ENCODE results near the gene PRDM16.

Gene PRDM16

DNA sequence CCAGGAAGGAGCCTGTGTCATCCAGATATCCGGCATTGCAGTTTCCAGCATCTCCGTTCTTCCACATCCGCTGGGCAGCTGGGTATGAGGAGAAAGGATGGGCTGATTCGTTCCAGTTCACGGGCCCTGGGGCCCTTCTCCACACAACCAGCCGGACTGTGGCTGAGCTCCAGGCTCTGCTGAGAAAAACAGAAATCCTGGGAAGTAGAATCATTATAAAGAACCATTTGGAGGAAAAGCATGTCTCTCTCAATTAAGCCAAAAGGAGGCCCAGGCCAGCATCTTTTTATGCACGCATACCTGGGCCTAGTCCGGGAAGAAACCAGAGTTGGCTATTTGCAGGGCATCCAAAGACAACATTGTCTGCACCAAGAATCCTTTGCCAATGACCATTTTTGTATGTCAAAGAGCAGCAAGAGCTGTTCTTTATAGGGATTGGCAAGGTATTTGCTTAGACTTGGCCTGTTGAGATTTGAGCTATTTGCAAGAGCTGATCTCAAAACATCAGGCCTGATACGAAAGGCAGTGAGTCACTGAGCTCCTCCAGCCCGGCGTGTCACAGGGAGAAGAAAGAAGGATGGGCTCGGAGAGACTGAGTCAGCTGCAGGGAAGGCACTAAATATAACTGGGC lies 300.6 kb downstream of the PRDM16 start:
- H3K27me3 ChIP-seq (ENCODE audit: control insufficient read depth, insufficient read depth, low read length), result peaks cover 22% of the 10 kb centered on the region
- no peaks in the 10 kb centered on the region for H3K36me3 ChIP-seq (ENCODE audit: insufficient read depth, low read length)
- peak overlapping the region; percentile 20 for H3K9ac ChIP-seq (ENCODE audit: low read depth, low read length)
- peak overlapping the region; percentile 65 for H3K4me2 ChIP-seq (ENCODE audit: low read length)
- H3K9me3 ChIP-seq (replicated peaks; ENCODE audit: low read length), result no peaks in the 10 kb centered on the region
- H3K4me3 ChIP-seq (ENCODE audit: low read length), result no peak overlapping the region
- H3K4me1 ChIP-seq (ENCODE audit: control insufficient read depth, insufficient read depth, low read length), result peaks cover 45% of the 10 kb centered on the region

DNA sequence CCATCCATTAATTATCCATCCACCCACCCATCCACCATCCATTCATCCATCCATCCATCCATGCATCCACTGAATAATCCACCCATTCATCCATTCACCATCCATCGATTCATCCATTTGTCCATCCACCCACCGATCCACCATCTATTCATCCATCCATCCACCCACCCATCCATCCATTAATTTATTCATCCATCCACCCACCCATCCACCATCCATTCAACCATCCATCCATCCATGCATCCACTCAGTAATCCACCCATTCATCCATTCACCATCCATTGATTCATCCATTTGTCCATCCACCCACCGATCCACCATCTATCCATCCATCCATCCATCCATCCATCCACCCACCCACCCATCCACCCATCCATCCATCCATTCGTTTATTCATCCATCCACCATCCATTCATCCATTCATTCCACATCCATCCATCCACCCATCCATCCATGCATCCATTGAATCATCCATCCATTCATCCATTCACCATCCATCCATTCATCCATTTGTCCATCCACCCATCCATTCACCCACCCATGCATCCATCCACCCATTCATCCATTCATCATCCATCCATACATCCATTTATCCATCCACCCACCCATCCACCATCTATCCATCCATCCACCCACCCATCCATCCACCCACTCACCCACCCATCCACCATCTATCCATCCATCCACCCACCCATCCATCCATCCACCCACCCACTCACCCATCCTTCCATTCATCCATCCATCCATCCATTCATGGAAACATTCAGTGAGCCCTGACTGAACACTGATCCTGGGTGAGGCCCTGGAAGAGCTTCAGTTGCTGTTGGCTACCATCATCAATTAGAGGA lies 302.1 kb downstream of the PRDM16 start:
- peaks cover 41% of the 10 kb centered on the region for H3K4me1 ChIP-seq (ENCODE audit: control insufficient read depth, insufficient read depth, low read length)
- no peak overlapping the region for H3K9ac ChIP-seq (ENCODE audit: low read depth, low read length)
- no peaks in the 10 kb centered on the region for H3K9me3 ChIP-seq (replicated peaks; ENCODE audit: low read length)
- no peak overlapping the region for H3K4me3 ChIP-seq (ENCODE audit: low read length)
- peaks cover 18% of the 10 kb centered on the region for H3K27me3 ChIP-seq (ENCODE audit: control insufficient read depth, insufficient read depth, low read length)
- H3K36me3 ChIP-seq (ENCODE audit: insufficient read depth, low read length), result no peaks in the 10 kb centered on the region
- H3K4me2 ChIP-seq (ENCODE audit: low read length), result no peak overlapping the region

DNA sequence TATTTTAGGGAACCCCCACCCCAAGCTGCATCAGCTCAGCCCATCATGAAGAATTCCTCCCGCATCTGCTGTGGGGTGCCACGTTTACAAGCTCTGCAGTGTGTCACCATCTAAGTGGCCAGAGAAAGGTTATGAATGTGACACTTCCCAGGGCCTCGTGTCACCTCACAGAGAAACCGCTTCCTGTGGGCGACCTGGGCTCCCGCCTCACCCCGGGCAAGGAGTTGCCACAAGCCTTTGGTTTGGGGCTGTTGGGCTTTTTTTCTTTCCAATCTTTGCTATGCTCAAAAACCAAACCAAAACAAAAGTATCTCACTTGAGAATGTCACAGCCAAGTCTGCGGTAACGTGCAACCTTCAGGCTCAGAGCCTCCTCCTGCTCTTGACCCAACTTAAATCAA lies 303.3 kb downstream of the PRDM16 start:
- H3K4me3 ChIP-seq (ENCODE audit: low read length), result no peak overlapping the region
- H3K36me3 ChIP-seq (ENCODE audit: insufficient read depth, low read length), result no peaks in the 10 kb centered on the region
- H3K27me3 ChIP-seq (ENCODE audit: control insufficient read depth, insufficient read depth, low read length), result peaks cover 17% of the 10 kb centered on the region
- peaks cover 28% of the 10 kb centered on the region for H3K4me1 ChIP-seq (ENCODE audit: control insufficient read depth, insufficient read depth, low read length)
- H3K4me2 ChIP-seq (ENCODE audit: low read length), result no peak overlapping the region
- no peak overlapping the region for H3K9ac ChIP-seq (ENCODE audit: low read depth, low read length)
- no peaks in the 10 kb centered on the region for H3K9me3 ChIP-seq (replicated peaks; ENCODE audit: low read length)

DNA sequence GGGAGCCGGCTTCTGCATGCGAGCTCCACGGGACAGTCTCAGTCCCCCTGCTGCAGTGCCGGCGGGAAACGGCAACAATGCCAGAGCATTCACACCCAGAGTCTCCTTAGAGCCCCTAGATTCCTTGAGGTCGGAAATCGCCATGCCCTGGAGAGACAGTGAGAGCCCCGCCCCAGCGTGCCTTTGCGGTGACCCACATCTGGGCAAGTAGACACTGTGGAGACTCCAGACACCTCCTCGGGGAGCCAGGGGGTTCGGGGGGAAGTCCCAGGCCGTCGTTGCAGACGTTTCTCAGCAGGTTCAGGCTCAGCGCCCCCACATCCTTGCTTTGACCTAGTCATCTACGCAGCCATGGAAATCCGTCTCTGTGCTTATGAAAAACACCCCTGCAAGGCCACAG lies 304.2 kb downstream of the PRDM16 start:
- Histone ChIP-seq H3K9me3 (replicated peaks; ENCODE audit: low read length) (no peaks in the 10 kb centered on the region), H3K4me2 (ENCODE audit: low read length) (no peak overlapping the region), H3K4me1 (ENCODE audit: control insufficient read depth, insufficient read depth, low read length) (peaks cover 22% of the 10 kb centered on the region), H3K36me3 (ENCODE audit: insufficient read depth, low read length) (no peaks in the 10 kb centered on the region), H3K4me3 (ENCODE audit: low read length) (no peak overlapping the region), H3K27me3 (ENCODE audit: control insufficient read depth, insufficient read depth, low read length) (peaks cover 17% of the 10 kb centered on the region), H3K9ac (ENCODE audit: low read depth, low read length) (no peak overlapping the region)

DNA sequence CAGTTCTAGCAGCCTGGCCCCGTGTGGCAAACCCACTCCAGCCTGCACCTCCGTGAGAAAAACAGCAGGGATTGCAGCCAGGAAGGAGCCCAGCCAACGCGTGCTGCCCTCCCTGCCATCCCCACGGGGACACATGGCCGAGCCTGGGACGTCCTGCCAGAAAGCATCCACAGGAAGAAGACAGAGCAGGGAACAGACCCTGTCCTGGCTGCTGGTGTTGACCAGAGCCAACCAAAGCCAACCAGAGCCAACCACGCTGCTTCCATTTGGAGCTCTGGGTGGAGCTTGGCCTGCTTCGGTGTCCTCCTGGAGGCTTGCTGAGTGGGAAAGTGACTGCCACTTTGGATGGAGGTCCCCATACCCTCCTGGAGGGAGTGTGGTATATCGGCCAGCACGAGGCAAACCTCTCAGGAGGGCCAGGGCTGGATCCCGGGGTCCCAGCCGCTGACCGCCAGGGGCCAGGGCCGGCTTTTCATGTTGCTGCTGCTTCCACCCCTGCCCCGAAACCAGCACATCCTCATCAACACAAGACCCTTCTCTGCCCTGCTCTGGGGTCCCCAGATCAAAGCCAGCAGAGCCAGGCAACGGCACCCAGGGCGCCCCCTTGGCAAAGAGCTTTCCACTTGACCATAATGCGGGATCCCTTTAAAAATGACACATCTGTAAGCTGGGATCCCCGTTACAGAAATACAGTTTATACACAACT lies 304.9 kb downstream of the PRDM16 start:
- Histone ChIP-seq H3K4me2 (ENCODE audit: low read length) (no peak overlapping the region), H3K9me3 (replicated peaks; ENCODE audit: low read length) (no peaks in the 10 kb centered on the region), H3K27me3 (ENCODE audit: control insufficient read depth, insufficient read depth, low read length) (peaks cover 17% of the 10 kb centered on the region), H3K4me3 (ENCODE audit: low read length) (no peak overlapping the region), H3K9ac (ENCODE audit: low read depth, low read length) (no peak overlapping the region), H3K36me3 (ENCODE audit: insufficient read depth, low read length) (no peaks in the 10 kb centered on the region), H3K4me1 (ENCODE audit: control insufficient read depth, insufficient read depth, low read length) (peaks cover 15% of the 10 kb centered on the region)

DNA sequence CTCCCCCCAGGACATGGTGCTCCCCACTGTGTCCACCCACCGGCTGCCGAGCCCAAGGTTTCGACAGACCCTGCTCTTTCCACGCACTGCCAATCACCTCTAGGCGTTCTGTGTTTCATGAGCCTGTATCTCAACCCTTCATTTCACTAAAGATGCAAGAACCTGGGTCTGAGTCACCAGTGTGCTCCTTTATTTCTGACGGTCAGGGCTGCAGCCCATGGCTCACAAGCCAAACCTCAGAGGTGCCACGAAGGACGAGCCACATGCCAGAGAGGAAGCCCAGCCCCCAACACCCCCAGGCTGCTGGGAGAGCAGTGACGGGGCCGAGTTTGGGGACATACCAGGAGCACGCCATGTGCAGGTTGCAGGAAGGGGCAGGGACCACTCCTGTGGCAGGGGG lies 306.2 kb downstream of the PRDM16 start:
- H3K4me1 ChIP-seq (ENCODE audit: control insufficient read depth, insufficient read depth, low read length), result peaks cover 3% of the 10 kb centered on the region
- no peak overlapping the region for H3K4me2 ChIP-seq (ENCODE audit: low read length)
- H3K9me3 ChIP-seq (replicated peaks; ENCODE audit: low read length), result no peaks in the 10 kb centered on the region
- H3K27me3 ChIP-seq (ENCODE audit: control insufficient read depth, insufficient read depth, low read length), result peaks cover 17% of the 10 kb centered on the region
- H3K4me3 ChIP-seq (ENCODE audit: low read length), result no peak overlapping the region
- no peaks in the 10 kb centered on the region for H3K36me3 ChIP-seq (ENCODE audit: insufficient read depth, low read length)
- no peak overlapping the region for H3K9ac ChIP-seq (ENCODE audit: low read depth, low read length)

DNA sequence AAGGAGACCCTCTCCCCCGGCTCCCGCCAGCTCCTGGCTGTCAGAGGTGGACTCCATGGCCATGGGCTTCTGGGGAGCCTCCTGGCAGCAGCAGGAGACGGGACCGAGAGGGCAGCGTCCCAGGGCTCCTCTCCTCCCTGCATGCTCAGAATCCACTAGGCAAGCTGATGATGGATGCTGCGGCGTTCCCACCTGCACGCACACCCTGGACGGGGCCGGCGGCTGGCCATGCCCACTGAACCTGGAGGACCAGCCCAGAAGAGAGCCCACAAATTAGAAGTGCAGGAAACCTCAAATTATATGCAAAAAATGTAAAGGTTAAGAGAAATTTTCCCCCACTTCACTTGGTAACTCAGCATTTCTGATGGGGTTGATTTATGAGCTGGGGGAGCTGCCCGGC lies 308.2 kb downstream of the PRDM16 start:
- Histone ChIP-seq H3K4me1 (ENCODE audit: control insufficient read depth, insufficient read depth, low read length) (no peaks in the 10 kb centered on the region), H3K4me2 (ENCODE audit: low read length) (no peak overlapping the region), H3K9me3 (replicated peaks; ENCODE audit: low read length) (no peaks in the 10 kb centered on the region), H3K4me3 (ENCODE audit: low read length) (no peak overlapping the region), H3K36me3 (ENCODE audit: insufficient read depth, low read length) (no peaks in the 10 kb centered on the region), H3K27me3 (ENCODE audit: control insufficient read depth, insufficient read depth, low read length) (peaks cover 17% of the 10 kb centered on the region), H3K9ac (ENCODE audit: low read depth, low read length) (no peak overlapping the region)

DNA sequence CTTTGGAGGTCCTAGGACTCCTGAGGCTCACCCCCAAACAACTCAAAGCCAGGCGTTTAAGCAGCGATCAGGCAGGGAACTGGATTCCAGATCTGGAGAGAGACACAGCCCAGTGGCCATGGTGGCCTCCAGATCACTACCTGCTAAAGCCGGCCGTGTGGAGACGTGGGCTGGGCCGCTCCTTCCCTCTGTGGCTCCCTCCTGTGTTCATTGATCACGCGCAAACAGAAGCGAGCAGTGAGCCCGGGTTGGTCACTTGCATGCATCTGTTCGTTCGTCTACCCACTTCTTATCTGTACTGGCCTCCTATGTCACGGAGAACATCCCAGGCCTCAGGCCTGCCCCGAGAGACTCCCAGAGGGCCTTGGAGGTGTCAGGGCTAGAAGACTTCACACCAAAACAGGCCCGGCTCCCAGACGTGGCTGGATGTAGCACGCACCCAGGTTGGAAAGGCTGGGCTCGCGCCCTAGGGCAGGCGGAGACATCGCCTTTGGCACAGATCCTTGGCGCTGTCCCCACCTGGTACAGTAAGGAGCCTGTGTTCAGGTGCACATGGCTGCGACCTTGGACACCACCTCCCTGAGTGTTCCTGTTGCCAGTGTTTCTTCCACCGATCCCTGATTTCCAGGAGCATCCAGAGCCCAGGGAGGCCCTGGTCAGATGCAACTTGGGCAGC lies 308.7 kb downstream of the PRDM16 start:
- Histone ChIP-seq H3K9me3 (replicated peaks; ENCODE audit: low read length) (no peaks in the 10 kb centered on the region), H3K4me2 (ENCODE audit: low read length) (no peak overlapping the region), H3K36me3 (ENCODE audit: insufficient read depth, low read length) (no peaks in the 10 kb centered on the region), H3K4me1 (ENCODE audit: control insufficient read depth, insufficient read depth, low read length) (no peaks in the 10 kb centered on the region), H3K27me3 (ENCODE audit: control insufficient read depth, insufficient read depth, low read length) (peaks cover 15% of the 10 kb centered on the region), H3K4me3 (ENCODE audit: low read length) (no peak overlapping the region), H3K9ac (ENCODE audit: low read depth, low read length) (no peak overlapping the region)

DNA sequence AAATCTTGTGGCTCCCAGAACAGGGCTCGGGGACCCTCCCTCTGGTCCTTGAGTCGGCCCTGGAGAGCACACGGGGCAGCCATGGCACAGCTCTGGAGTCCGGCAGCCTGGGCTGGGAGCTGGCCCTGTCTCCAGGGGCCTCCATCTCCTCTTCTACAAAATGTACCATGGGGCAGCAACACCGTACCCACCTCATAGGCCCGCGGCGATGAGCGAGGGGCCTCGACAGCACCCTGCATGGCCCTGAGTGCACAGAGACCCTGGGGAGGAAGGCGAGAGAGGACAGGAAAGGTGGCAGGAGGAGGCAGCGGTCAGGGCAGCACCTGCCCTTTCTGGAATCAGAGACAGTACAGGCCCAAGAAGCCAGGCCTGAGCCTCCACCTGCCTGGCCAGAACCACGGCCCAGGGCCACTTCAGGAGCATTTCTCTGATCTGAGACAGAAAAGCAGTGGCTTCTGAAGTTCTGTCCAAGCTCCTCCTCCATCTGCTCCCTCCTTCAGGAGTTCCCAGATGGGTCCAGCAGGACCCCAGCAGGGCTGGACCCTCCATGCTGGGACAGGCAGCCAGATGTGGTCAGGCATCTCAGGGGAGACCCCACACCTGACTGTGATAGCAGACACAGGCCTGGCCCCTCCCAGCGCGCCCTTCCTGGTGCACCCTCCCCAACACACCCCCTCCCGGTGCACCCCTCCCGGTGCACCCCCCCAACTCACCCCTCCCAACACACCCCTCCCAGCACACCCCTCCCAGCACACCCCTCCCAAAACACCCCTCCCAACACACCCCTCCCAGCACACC lies 309.6 kb downstream of the PRDM16 start:
- H3K4me2 ChIP-seq (ENCODE audit: low read length), result no peak overlapping the region
- H3K9me3 ChIP-seq (replicated peaks; ENCODE audit: low read length), result no peaks in the 10 kb centered on the region
- H3K9ac ChIP-seq (ENCODE audit: low read depth, low read length), result no peak overlapping the region
- H3K4me3 ChIP-seq (ENCODE audit: low read length), result no peak overlapping the region
- no peaks in the 10 kb centered on the region for H3K36me3 ChIP-seq (ENCODE audit: insufficient read depth, low read length)
- H3K4me1 ChIP-seq (ENCODE audit: control insufficient read depth, insufficient read depth, low read length), result no peaks in the 10 kb centered on the region
- peaks cover 6% of the 10 kb centered on the region for H3K27me3 ChIP-seq (ENCODE audit: control insufficient read depth, insufficient read depth, low read length)

DNA sequence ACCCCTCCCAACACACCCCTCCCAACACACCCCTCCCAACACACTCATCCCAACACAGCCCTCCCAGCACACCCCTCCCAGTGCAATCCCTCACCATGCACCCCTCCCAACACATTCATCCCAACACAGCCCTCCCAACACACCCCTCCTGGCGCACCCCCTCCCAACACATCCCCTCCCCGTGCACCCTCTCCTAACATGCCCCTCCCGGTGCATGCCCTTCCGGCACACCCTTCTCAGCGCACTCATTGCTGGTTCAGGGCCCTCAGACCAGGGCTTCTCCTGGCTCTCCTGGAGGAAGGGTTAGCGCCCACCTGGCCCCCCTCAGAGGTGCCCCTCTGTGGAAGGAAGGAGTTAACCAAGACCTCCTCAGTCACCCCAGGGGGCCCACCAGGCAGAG lies 310.9 kb downstream of the PRDM16 start:
- no peak overlapping the region for H3K9ac ChIP-seq (ENCODE audit: low read depth, low read length)
- no peak overlapping the region for H3K4me2 ChIP-seq (ENCODE audit: low read length)
- H3K4me1 ChIP-seq (ENCODE audit: control insufficient read depth, insufficient read depth, low read length), result no peaks in the 10 kb centered on the region
- no peaks in the 10 kb centered on the region for H3K9me3 ChIP-seq (replicated peaks; ENCODE audit: low read length)
- no peaks in the 10 kb centered on the region for H3K27me3 ChIP-seq (ENCODE audit: control insufficient read depth, insufficient read depth, low read length)
- H3K4me3 ChIP-seq (ENCODE audit: low read length), result no peak overlapping the region
- H3K36me3 ChIP-seq (ENCODE audit: insufficient read depth, low read length), result no peaks in the 10 kb centered on the region

DNA sequence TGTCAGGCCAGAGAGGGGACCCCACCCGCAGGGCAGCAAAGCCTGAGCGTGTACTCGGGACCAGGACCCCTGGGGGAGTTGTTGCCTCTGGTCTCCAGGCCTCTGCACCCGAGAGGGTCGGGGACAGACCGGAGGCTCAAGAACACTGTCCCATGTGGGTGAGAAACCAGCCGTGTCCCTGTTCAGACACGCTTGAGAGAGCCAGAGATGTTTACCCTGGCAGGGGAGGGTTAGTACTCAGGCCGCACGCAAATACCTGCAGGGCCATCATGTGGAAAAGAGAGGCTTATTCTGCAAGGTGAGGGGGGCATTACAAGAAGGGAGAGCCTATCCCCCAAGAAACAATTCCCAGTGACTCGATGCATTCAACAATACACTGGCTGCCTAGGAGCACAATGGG lies 311.5 kb downstream of the PRDM16 start:
- Histone ChIP-seq H3K9ac (ENCODE audit: low read depth, low read length) (no peak overlapping the region), H3K9me3 (replicated peaks; ENCODE audit: low read length) (no peaks in the 10 kb centered on the region), H3K4me1 (ENCODE audit: control insufficient read depth, insufficient read depth, low read length) (no peaks in the 10 kb centered on the region), H3K4me2 (ENCODE audit: low read length) (no peak overlapping the region), H3K27me3 (ENCODE audit: control insufficient read depth, insufficient read depth, low read length) (peaks cover 3% of the 10 kb centered on the region), H3K4me3 (ENCODE audit: low read length) (no peak overlapping the region), H3K36me3 (ENCODE audit: insufficient read depth, low read length) (no peaks in the 10 kb centered on the region)

Measured in skeletal muscle satellite cell (primary cell).